ENCODE measurements around the gene CGNL1. TPM values are rescaled to one million over a fixed set of nuclear protein-coding genes. Genes with fewer than 3 reads are reported as not detected.

Gene CGNL1
- total and polyA plus RNA-seq, 10 of the 15 experiments (the other 5 are each of a cell fraction or from before 2014, with no cell fraction given): under 0.01 to 0.27 (median 0.04) TPM; not detected in 3

DNA sequence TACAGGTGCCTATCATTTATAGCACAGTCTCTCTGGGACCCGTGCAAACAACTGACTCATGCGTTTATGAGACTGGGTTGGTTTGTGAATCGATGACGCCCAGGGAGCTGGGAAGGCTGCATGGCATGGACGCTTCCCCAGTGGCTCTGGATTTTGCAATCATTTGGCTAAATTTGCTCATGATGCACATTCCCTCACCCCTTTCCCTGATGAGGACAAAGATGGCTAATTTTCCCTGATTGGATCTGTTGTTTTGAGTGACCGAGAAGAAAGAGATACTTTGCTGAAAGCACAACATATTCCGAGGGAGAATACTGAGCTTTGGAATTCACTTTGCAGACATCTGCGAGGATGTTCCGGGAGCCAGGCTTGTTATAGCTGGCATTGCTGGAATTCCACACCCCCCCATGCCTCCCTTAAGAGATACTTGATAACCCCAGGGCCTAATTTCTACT lies 51.1 kb downstream of the CGNL1 start:
- H3K79me2 ChIP-seq (ENCODE audit: control insufficient read depth, insufficient read depth, low read length): no peaks in the 10 kb centered on the region
- H4K20me1 ChIP-seq (ENCODE audit: control insufficient read depth, insufficient read depth): no peaks in the 10 kb centered on the region
- BruUV-seq (replicated peaks): no TSS peak
- H3K36me3 ChIP-seq (ENCODE audit: control insufficient read depth in 2 of 2, insufficient read depth in 2 of 2, low read length in 1 of 2): no peaks in the 10 kb centered on the region
- RAD21 ChIA-PET (ENCODE audit: unreplicated experiment): no interaction called here
- no peak overlapping the region for H3K9ac ChIP-seq (ENCODE audit: control insufficient read depth, insufficient read depth, low read length)
- DNase-seq (ENCODE audit: low read depth, low spot score) (no peak), ATAC-seq (no peak), FAIRE-seq (no peak)
- H2AFZ ChIP-seq (ENCODE audit: control insufficient read depth, low read depth, low read length): no peak overlapping the region
- H3K9me3 ChIP-seq (replicated peaks; ENCODE audit: control insufficient read depth, insufficient read depth, low read length): no peaks in the 10 kb centered on the region
- SMC1A ChIA-PET (ENCODE audit: uncharacterized antibody, unreplicated experiment): no interaction called here
- no peak overlapping the region for H3K4me3 ChIP-seq
- intact Hi-C loops (cut with micrococcal nuclease; ENCODE audit: unreplicated experiment) (no loop called here), in situ Hi-C loops (cut with MboI) (no loop called here)
- H3K4me1 ChIP-seq (ENCODE audit: control insufficient read depth, insufficient read depth, low read length): no peaks in the 10 kb centered on the region
- POLR2A ChIA-PET: no interaction called here
- 45% methylated on average over 9 of the region's 9 CpGs for WGBS (ENCODE audit: insufficient coverage, insufficient replicate concordance, low lambda C conversion rate, missing lambda C conversion rate)
- CTCF ChIA-PET: no interaction called here
- TF ChIP-seq ZNF207 (IDR thresholded peaks at IDR 0.05; ENCODE audit: borderline replicate concordance) (no peak), NFXL1 (IDR thresholded peaks at IDR 0.05; ENCODE audit: borderline replicate concordance) (no peak), EZH2 (IDR thresholded peaks at IDR 0.05; ENCODE audit: borderline replicate concordance, control insufficient read depth, low read depth, low read length) (no peak), IKZF1 (conservative IDR thresholded peaks at IDR 0.05) (no peak), NRF1 (conservative IDR thresholded peaks at IDR 0.05; ENCODE audit: low read depth, low read length) (no peak), BCL11A (IDR thresholded peaks at IDR 0.05; ENCODE audit: low read depth, low read length) (no peak), JUND (IDR thresholded peaks at IDR 0.05; ENCODE audit: low read depth, low read length) (no peak), RAD21 (IDR thresholded peaks at IDR 0.05; ENCODE audit: insufficient read depth, low read depth, low read length) (no peak), ZBTB11 (CRISPR knock-in tag; IDR thresholded peaks at IDR 0.05) (no peak), SP1 (IDR thresholded peaks at IDR 0.05; ENCODE audit: low read depth, low read length) (no peak), CHD4 (IDR thresholded peaks at IDR 0.05) (no peak)
- TF ChIP-seq, protein P1, sequence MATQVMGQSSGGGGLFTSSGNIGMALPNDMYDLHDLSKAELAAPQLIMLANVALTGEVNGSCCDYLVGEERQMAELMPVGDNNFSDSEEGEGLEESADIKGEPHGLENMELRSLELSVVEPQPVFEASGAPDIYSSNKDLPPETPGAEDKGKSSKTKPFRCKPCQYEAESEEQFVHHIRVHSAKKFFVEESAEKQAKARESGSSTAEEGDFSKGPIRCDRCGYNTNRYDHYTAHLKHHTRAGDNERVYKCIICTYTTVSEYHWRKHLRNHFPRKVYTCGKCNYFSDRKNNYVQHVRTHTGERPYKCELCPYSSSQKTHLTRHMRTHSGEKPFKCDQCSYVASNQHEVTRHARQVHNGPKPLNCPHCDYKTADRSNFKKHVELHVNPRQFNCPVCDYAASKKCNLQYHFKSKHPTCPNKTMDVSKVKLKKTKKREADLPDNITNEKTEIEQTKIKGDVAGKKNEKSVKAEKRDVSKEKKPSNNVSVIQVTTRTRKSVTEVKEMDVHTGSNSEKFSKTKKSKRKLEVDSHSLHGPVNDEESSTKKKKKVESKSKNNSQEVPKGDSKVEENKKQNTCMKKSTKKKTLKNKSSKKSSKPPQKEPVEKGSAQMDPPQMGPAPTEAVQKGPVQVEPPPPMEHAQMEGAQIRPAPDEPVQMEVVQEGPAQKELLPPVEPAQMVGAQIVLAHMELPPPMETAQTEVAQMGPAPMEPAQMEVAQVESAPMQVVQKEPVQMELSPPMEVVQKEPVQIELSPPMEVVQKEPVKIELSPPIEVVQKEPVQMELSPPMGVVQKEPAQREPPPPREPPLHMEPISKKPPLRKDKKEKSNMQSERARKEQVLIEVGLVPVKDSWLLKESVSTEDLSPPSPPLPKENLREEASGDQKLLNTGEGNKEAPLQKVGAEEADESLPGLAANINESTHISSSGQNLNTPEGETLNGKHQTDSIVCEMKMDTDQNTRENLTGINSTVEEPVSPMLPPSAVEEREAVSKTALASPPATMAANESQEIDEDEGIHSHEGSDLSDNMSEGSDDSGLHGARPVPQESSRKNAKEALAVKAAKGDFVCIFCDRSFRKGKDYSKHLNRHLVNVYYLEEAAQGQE (IDR thresholded peaks at IDR 0.05; ENCODE audit: low read depth, low read length): no peak
- no peaks in the 10 kb centered on the region for H3K27me3 ChIP-seq (replicated peaks in 1 of 2; ENCODE audit: control insufficient read depth in 2 of 2, insufficient read depth in 2 of 2, low read length in 1 of 2)
- no peak overlapping the region for H3K4me2 ChIP-seq (ENCODE audit: control insufficient read depth, insufficient read depth)
- no peak overlapping the region for H3K27ac ChIP-seq (ENCODE audit: control insufficient read depth, insufficient read depth)

Measured in GM12878 (cell line).